HFFc6 (cell line): ENCODE results near the gene DCBLD1. TPM values are rescaled to one million over a fixed set of nuclear protein-coding genes. Genes with fewer than 3 reads are reported as not detected.

ENCODE experiments used
- DNase-seq: peaks from one replicate; pipeline ENCODE4 v3.0.0-alpha.2; 2018
- H3K27ac Mint-ChIP-seq: 2 replicates; pipeline ENCODE4 v1.8.0; 2020; ENCODE audit warnings: mild to moderate bottlenecking, mixed read lengths
- H3K27me3 Mint-ChIP-seq: 2 replicates; pipeline ENCODE4 v1.8.0; 2021; ENCODE audit warnings: mild to moderate bottlenecking, moderate library complexity, mixed read lengths; ENCODE audit not compliant: insufficient read depth
- H3K36me3 Mint-ChIP-seq: 2 replicates; pipeline ENCODE4 v1.8.0; 2021; ENCODE audit warnings: low read depth, mixed read lengths
- H3K4me1 Mint-ChIP-seq: 2 replicates; pipeline ENCODE4 v1.8.0; 2020; ENCODE audit warnings: low read depth, mixed read lengths
- H3K4me3 Mint-ChIP-seq: 2 replicates; pipeline ENCODE4 v1.8.0; 2020; ENCODE audit warnings: mild to moderate bottlenecking, moderate library complexity, mixed read lengths
- H3K9me3 Mint-ChIP-seq: 2 replicates; pipeline ENCODE4 v1.8.0; 2020; ENCODE audit warnings: mild to moderate bottlenecking, mixed read lengths
- total RNA-seq, 6 experiments: library from RNA; stranded (reverse); fragmentation: NEBNext Ultra II Directional; extraction: Animal tissue kit (Norgen Biotek cat#: 25700); gene quantifications; 2 replicates in 1 of 6; 3 replicates in 5 of 6; pipeline ENCODE4 v1.2.3, GENCODE V29; 2021
- TF ChIP-seq, protein P1 (sequence below): fragments of 200-600 bp; sonication (generic); IDR thresholded peaks from 2 replicates; pipeline ENCODE4 v1.5.0; 2021; ENCODE audit warnings: antibody characterized with exemption, mild to moderate bottlenecking

DCBLD1 gene
- total RNA-seq, 6 experiments from 2014 or later: 29.3 to 41.6 (median 31.9) TPM

DNA sequence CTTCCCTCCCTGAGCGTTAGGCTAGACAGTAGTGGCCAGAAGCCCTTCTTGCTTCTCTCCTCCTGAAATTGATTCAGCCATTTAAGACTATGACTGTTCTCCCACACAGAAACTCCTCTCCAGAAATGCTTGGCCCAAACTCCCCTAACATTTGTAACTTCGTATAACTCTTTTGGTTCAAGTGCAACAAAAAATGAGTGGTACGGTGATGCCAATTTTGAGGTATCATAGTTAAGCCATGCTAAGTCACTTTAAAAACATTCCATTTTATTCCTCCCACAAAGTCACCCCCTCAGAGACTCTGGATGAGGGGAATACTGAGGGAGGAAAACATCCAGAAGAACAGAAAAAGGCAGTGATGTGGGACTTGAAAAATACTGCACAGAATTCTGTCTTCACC, 35.6 kb upstream of the DCBLD1 start:
- TF ChIP-seq, protein P1, sequence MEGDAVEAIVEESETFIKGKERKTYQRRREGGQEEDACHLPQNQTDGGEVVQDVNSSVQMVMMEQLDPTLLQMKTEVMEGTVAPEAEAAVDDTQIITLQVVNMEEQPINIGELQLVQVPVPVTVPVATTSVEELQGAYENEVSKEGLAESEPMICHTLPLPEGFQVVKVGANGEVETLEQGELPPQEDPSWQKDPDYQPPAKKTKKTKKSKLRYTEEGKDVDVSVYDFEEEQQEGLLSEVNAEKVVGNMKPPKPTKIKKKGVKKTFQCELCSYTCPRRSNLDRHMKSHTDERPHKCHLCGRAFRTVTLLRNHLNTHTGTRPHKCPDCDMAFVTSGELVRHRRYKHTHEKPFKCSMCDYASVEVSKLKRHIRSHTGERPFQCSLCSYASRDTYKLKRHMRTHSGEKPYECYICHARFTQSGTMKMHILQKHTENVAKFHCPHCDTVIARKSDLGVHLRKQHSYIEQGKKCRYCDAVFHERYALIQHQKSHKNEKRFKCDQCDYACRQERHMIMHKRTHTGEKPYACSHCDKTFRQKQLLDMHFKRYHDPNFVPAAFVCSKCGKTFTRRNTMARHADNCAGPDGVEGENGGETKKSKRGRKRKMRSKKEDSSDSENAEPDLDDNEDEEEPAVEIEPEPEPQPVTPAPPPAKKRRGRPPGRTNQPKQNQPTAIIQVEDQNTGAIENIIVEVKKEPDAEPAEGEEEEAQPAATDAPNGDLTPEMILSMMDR: no peak
- DNase-seq: no peak
- Mint-ChIP-seq H3K27ac (peak overlapping the region; percentile 11; the same call in 1 of the 2 replicates), H3K4me3 (no peak overlapping the region), H3K27me3 (no peaks in the 10 kb centered on the region; the same call in 1 of the 2 replicates), H3K9me3 (no peaks in the 10 kb centered on the region), H3K36me3 (peaks cover 10% of the 10 kb centered on the region), H3K4me1 (peaks cover 84% of the 10 kb centered on the region)

DNA sequence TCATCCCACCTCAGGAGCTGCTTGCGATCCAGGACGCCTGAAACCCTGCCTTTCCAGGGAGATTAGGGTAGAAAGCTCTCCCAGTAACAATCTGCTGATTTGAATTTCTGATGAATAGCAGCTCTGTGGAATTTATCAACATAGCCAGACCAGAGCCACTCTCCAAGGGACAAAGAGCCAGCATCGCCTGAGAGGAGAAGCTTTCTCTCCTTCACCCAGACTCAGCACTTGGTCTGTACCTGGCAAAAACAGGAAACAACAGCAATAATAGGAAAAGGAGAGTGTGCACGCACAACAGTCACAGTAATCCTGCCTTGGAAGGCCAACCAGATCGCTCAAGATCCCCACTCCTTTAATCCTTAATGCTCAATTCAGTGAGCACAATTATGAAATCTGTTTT, 34.5 kb upstream of the DCBLD1 start:
- TF ChIP-seq, protein P1: no peak
- Mint-ChIP-seq H3K4me1 (peaks cover 76% of the 10 kb centered on the region), H3K27me3 (no peaks in the 10 kb centered on the region; the same call in 1 of the 2 replicates), H3K4me3 (peak overlapping the region; percentile 67; the same call in 1 of the 2 replicates), H3K9me3 (no peaks in the 10 kb centered on the region), H3K27ac (peak overlapping the region; percentile 36), H3K36me3 (peaks cover 10% of the 10 kb centered on the region)
- DNase-seq: no peak

DNA sequence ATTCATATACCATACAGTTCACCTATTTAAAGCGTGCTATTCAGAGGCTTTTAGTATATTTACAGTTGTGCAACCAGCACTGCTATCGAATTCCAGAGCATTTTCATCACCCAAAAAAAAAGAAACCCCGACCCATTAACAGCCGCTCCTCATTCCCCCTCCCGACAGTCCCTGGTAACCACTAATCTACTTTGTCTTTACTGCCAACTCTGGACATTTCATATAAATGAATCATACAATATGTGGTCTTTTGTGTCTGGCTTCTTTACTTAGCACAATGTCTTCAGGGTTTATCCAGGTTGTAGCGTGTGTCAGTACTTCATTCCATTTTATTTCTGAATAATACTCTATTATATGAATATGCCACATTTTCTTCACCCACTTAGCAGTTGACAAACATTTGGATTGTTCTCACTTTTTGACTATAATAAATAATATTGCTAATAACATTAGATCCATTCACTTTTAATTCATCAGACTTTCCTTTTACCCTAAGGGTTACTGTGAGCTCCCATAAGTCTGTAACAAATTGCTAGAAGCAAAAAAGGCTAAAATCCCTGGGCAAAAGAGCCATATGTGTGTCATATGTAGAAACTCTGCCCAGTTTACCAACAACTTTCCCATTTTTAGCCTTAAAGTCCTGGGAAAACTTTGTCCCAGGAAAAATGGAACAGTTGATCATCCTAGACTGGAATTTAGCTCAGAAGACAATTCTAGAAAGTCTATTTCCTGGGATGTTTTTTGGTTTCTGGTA, 33.6 kb upstream of the DCBLD1 start:
- Mint-ChIP-seq H3K36me3 (peaks cover 10% of the 10 kb centered on the region), H3K9me3 (no peaks in the 10 kb centered on the region), H3K4me1 (peaks cover 72% of the 10 kb centered on the region), H3K27me3 (no peaks in the 10 kb centered on the region; the same call in 1 of the 2 replicates), H3K27ac (peak overlapping the region; percentile 36), H3K4me3 (peak overlapping the region; percentile 67)
- TF ChIP-seq, protein P1: no peak
- peak; percentile 93 for DNase-seq

DNA sequence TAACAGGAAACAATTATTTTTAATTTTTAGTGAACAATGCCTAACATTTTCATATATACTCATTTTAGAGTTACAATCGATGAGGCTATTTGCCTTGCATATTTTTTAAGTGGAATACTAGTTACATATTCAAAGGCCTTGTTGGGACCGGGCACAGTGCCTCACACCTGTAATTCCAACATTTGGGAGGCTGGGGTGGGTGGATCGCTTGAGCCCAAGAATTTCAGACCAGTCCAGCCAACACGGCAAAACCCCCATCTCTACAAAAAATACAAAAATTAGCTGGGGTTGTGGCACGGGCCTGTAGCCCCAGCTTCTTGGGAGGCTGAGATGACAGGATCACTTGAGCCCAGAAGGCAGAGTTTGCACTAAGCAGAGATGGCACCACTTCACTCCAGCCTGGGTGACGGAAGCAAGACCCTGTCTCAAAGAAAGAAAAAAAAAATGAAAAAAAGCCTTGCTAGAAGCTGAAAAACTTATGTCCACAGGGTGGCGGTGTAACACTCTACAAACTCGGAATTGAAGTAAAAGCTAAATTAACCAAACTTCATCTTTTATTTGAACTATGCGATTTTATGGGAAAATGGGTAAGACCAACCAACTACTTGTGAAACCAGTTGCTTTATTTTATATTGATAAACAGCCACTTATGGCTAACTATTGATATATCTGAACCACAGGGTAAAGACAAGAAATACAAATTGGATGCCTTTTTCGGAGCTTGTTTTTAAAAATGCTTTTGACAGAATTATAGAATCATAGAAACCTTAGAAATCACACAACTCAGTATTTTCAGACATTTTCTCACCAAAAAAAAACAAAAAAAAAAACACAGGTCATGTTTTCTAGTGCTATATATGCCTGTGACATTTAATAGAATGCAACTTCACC, 32.7 kb upstream of the DCBLD1 start:
- Mint-ChIP-seq H3K36me3 (peaks cover 9% of the 10 kb centered on the region), H3K27ac (peak overlapping the region; percentile 65; the same call in 1 of the 2 replicates), H3K27me3 (no peaks in the 10 kb centered on the region; the same call in 1 of the 2 replicates), H3K4me1 (peaks cover 66% of the 10 kb centered on the region), H3K4me3 (peak overlapping the region; percentile 57), H3K9me3 (no peaks in the 10 kb centered on the region)
- TF ChIP-seq, protein P1: peak; percentile 94
- DNase-seq: peak; percentile 62

DNA sequence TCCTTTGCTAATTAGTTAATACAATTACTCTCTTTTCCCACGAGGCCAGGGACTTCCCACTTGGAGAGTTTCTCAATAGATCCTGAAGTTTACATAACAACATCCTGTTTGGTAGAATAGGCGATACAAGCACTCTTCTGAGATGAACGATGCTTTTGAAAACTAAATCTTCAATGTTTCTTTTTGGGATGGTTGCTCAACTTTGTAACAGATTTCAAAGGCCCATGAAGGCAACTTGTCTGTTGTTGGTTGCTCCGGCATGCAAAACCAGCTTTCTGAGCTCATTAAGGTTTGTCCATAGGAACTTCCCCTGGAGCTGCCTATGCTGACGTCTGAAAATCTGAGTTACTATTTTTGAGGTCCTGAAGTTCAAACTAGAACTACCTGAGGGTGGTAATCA, 30.8 kb upstream of the DCBLD1 start:
- Mint-ChIP-seq H3K4me3 (no peak overlapping the region), H3K27me3 (no peaks in the 10 kb centered on the region), H3K9me3 (no peaks in the 10 kb centered on the region), H3K4me1 (peaks cover 55% of the 10 kb centered on the region), H3K27ac (0 out of 2 replicates have a peak overlapping the region, but pooled peaks have one; percentile 11), H3K36me3 (peaks cover 3% of the 10 kb centered on the region; the same call in 1 of the 2 replicates)
- TF ChIP-seq, protein P1: no peak
- DNase-seq: no peak
